Endothelial cell of umbilical vein (primary cell): ENCODE data around the gene UBE2D2. TPM values are rescaled to one million over a fixed set of nuclear protein-coding genes. Genes with fewer than 3 reads are reported as not detected.

Experiments
- BruUV-seq: library from RNA; stranded (reverse); fragments of 400-500 nt; replicated peaks from 2 replicates; lab custom pipeline; 2021; lab: Mats Ljungman, UMichigan
- CTCF ChIA-PET: fragments of 300-600, 350-600 bp; sonication (Branson Sonifier 250); formaldehyde crosslinking; loops from one replicate; lab custom pipeline; 2021; ENCODE audit warnings: antibody characterized with exemption, inconsistent platforms; lab: Charles Lee
- POLR2A ChIA-PET: fragments of 300-600, 350-600 bp; sonication (Branson Sonifier 250); formaldehyde crosslinking; loops from one replicate; lab custom pipeline; 2021; ENCODE audit warnings: antibody characterized with exemption, inconsistent platforms; lab: Charles Lee
- DNase-seq: peaks from one replicate; pipeline ENCODE4 v3.0.0-alpha.2; 2011; ENCODE audit warnings: low read depth, low spot score
- FAIRE-seq: peaks from 2 replicates; lab custom pipeline; 2011; peaks lifted over from hg19 to GRCh38; lab: Jason Lieb, UNC
- H2AFZ ChIP-seq: 2 replicates; pipeline ENCODE4 v1.6.0; 2012; ENCODE audit warnings: low read depth, low read length, control low read depth, inconsistent platforms
- H3K27ac ChIP-seq: 2 replicates; pipeline ENCODE4 v1.5.1; 2011; ENCODE audit warnings: low read depth, mild to moderate bottlenecking, control low read depth, low read length, moderate library complexity; ENCODE audit not compliant: insufficient read depth
- H3K27me3 ChIP-seq, 2 experiments: 2 replicates each; pipeline versions ENCODE4 v1.6.0 to v1.6.1; 2011; ENCODE audit warnings: low read length in 2 of 2, mixed read lengths in 1 of 2; ENCODE audit not compliant: control insufficient read depth in 2 of 2, insufficient read depth in 2 of 2
- H3K36me3 ChIP-seq, 2 experiments: 2 replicates in 1 of 2; 3 replicates in 1 of 2; pipeline ENCODE4 v1.5.1; 2011; ENCODE audit warnings: low read length in 2 of 2, mild to moderate bottlenecking in 1 of 2, moderate library complexity in 1 of 2; ENCODE audit not compliant: control insufficient read depth in 2 of 2, insufficient read depth in 2 of 2; ENCODE audit errors: extremely low read depth in 1 of 2
- H3K4me1 ChIP-seq: 3 replicates; pipeline ENCODE4 v1.5.1; 2011; ENCODE audit warnings: mild to moderate bottlenecking, low read length; ENCODE audit not compliant: control insufficient read depth, insufficient read depth; ENCODE audit errors: extremely low read depth
- H3K4me2 ChIP-seq: 2 replicates; pipeline ENCODE4 v1.6.1; 2011; ENCODE audit warnings: low read length, control low read depth, mixed read lengths; ENCODE audit not compliant: insufficient read depth
- H3K4me3 ChIP-seq, 3 experiments: fragments of 200-600 bp in 1 of 3; sonication (generic), shearing (Covaris generic) in 1 of 3; replicated peaks in 1 of 3; 2 replicates each; pipeline ENCODE4 v1.5.1; 2011 to 2016; ENCODE audit warnings: control low read depth in 3 of 3, low read length in 3 of 3, mild to moderate bottlenecking in 2 of 3, inconsistent platforms in 1 of 3, low read depth in 1 of 3, moderate library complexity in 1 of 3; ENCODE audit not compliant: insufficient read depth in 1 of 3
- H3K79me2 ChIP-seq: 2 replicates; pipeline ENCODE4 v1.6.0; 2012; ENCODE audit warnings: low read length, inconsistent platforms; ENCODE audit not compliant: control insufficient read depth, insufficient read depth
- H3K9ac ChIP-seq: replicated peaks from 2 replicates; pipeline ENCODE3; 2011; ENCODE audit warnings: low read length, control low read depth; ENCODE audit not compliant: insufficient read depth; ENCODE audit errors: extremely low read depth
- H3K9me1 ChIP-seq: replicated peaks from 3 replicates; pipeline ENCODE4 v1.6.0; 2011; ENCODE audit warnings: mild to moderate bottlenecking, low read length; ENCODE audit not compliant: control insufficient read depth, insufficient read depth; ENCODE audit errors: extremely low read depth
- H3K9me3 ChIP-seq: replicated peaks from 2 replicates; pipeline ENCODE4 v1.5.1; 2012; ENCODE audit warnings: low read length, inconsistent platforms; ENCODE audit not compliant: control insufficient read depth, insufficient read depth
- H4K20me1 ChIP-seq: replicated peaks from 2 replicates; pipeline ENCODE3; 2011; ENCODE audit warnings: mild to moderate bottlenecking, low read length; ENCODE audit not compliant: control insufficient read depth, insufficient read depth; ENCODE audit errors: extremely low read depth
- CTCF ChIP-seq, 2 donors: IDR thresholded peaks; 1 replicate in 1 of 2; 2 replicates in 1 of 2; pipeline ENCODE4 v1.5.1; 2011; ENCODE audit warnings: low read length in 2 of 2, mild to moderate bottlenecking in 2 of 2, moderate library complexity in 2 of 2, control low read depth in 1 of 2, inconsistent platforms in 1 of 2, low read depth in 1 of 2; ENCODE audit not compliant: insufficient read depth in 1 of 2; ENCODE audit errors: extremely low read depth in 1 of 2
- EZH2 ChIP-seq: IDR thresholded peaks from 2 replicates; pipeline ENCODE4 v1.6.1; 2012; ENCODE audit warnings: borderline replicate concordance, low read depth, mild to moderate bottlenecking, moderate library complexity, low read length, inconsistent platforms; ENCODE audit not compliant: severe bottlenecking
- FOS ChIP-seq: IDR thresholded peaks from 2 replicates; pipeline ENCODE4 v1.6.1; 2011; ENCODE audit warnings: mild to moderate bottlenecking, low read length, moderate library complexity, borderline replicate concordance; ENCODE audit not compliant: insufficient read depth
- GATA2 ChIP-seq: IDR thresholded peaks from 2 replicates; pipeline ENCODE4 v1.7.0; 2011; ENCODE audit warnings: low read depth, mild to moderate bottlenecking, moderate library complexity, mixed read lengths, low read length; ENCODE audit not compliant: insufficient read length, insufficient read depth
- JUN ChIP-seq: IDR thresholded peaks from 2 replicates; pipeline ENCODE4 v1.6.1; 2011; ENCODE audit warnings: borderline replicate concordance, low read depth; ENCODE audit not compliant: insufficient read length, insufficient read depth
- MAX ChIP-seq: IDR thresholded peaks from 2 replicates; pipeline ENCODE4 v1.6.1; 2011; ENCODE audit not compliant: insufficient read depth, insufficient read length
- MYC ChIP-seq: IDR thresholded peaks from one replicate; pipeline ENCODE4 v1.6.1; 2011; ENCODE audit warnings: mild to moderate bottlenecking, low read depth, low read length
- POLR2A ChIP-seq: IDR thresholded peaks from 2 replicates; pipeline ENCODE4 v1.6.1; 2012; ENCODE audit warnings: low read depth, mild to moderate bottlenecking, control low read depth, low read length
- POLR2AphosphoS5 ChIP-seq: IDR thresholded peaks from 2 replicates; pipeline ENCODE4 v1.6.1; 2012; ENCODE audit warnings: low read depth, mild to moderate bottlenecking, control low read depth, low read length, moderate library complexity; ENCODE audit not compliant: insufficient read depth
- dilution Hi-C: fragments of 300-500 bp; cut with MboI; formaldehyde crosslinking; loops from one replicate; pipeline ENCODE4 v1.15.0; 2019; ENCODE audit warnings: low sequenced_read_pairs; ENCODE audit not compliant: extremely low pct_ligation_motif_present
- intact Hi-C: fragments of 100-400 bp; cut with micrococcal nuclease; formaldehyde crosslinking; loops from one replicate; pipeline ENCODE4 v1.10.0; 2022
- polyA plus RNA-seq, 4 experiments: library from polyadenylated mRNA; depleted of rRNA in 3 of 4; stranded (reverse) in 3 of 4; unstranded in 1 of 4; fragments of >200 nt; gene quantifications; 2 replicates each; pipeline versions ENCODE4 v1.2.1 to v1.2.3, GENCODE V29; 2011 to 2012; ENCODE audit warnings: missing spikeins in 1 of 4
- total RNA-seq: library from RNA; stranded (reverse); gene quantifications from 2 replicates; pipeline ENCODE4 v1.2.3, GENCODE V29; 2021

The UBE2D2 gene
- total and polyA plus RNA-seq, 2 donors (not counting 3 experiments of a cell fraction or from before 2014, with no cell fraction given) = 45.0 to 156 TPM

- Histone ChIP-seq H3K79me2 (no peaks in the 10 kb centered on the region), H3K4me2 (no peak overlapping the region)
Measured at GRCh38 chr5:139675825-139676224, 114.7 kb downstream of the UBE2D2 start.

More at GRCh38 chr5:139675825-139676224, 114.7 kb downstream of the UBE2D2 start:
- ChIA-PET CTCF (interaction anchor here (2.0 to 2.5 kb wide), 2 partner anchors 8 to 15 kb away, joined by 5 to 13 read pairs; no protein-coding TSS in a partner anchor), POLR2A (no interaction called here)
- H3K4me1 ChIP-seq = peaks cover 10% of the 10 kb centered on the region
- no peak overlapping the region for H3K4me3 ChIP-seq
- dilution Hi-C loops = no loop called here
- BruUV-seq = no TSS peak
- H3K9me1 ChIP-seq = no peaks in the 10 kb centered on the region
- no peak overlapping the region for H3K9ac ChIP-seq
- H3K36me3 ChIP-seq = no peaks in the 10 kb centered on the region
- no peaks in the 10 kb centered on the region for H4K20me1 ChIP-seq
- H3K27me3 ChIP-seq = no peaks in the 10 kb centered on the region
- intact Hi-C loops = no loop called here
- no peak overlapping the region for H3K27ac ChIP-seq
- FAIRE-seq = no peak
- H3K9me3 ChIP-seq = no peaks in the 10 kb centered on the region
- no peak overlapping the region for H2AFZ ChIP-seq
- TF ChIP-seq POLR2AphosphoS5 (no peak), GATA2 (no peak), MYC (no peak), EZH2 (no peak), JUN (no peak), POLR2A (no peak), CTCF (IDR thresholded peaks at IDR 0.05; ENCODE audit: extremely low read depth in 1 of 2, insufficient read depth in 1 of 2, low read depth in 1 of 2, low read length in 2 of 2) (no peak), MAX (no peak), FOS (no peak)
- no peak for DNase-seq
